ENCODE measurements around the gene MMP8.

Gene MMP8

DNA sequence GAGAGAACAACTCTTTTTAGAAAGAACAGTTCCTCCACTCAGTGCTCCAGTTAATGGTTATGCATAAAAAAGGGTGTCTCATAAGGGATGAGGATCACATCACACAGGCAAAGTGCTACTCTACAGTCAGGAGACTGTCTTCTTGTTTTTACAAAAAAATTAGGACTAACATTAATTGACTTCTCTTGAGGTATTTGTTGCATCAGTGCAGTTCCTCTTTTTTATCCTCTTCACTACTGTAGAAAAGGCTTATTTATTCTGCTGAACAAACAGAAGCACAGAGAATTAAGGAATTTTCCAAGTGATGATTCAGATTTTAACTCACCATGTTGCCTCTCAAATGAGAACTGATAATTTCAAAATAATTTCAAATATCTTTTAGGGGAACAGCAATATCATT, 1.9 kb downstream of the MMP8 start:
- DNase-seq (ENCODE audit: low read depth): no peak

DNA sequence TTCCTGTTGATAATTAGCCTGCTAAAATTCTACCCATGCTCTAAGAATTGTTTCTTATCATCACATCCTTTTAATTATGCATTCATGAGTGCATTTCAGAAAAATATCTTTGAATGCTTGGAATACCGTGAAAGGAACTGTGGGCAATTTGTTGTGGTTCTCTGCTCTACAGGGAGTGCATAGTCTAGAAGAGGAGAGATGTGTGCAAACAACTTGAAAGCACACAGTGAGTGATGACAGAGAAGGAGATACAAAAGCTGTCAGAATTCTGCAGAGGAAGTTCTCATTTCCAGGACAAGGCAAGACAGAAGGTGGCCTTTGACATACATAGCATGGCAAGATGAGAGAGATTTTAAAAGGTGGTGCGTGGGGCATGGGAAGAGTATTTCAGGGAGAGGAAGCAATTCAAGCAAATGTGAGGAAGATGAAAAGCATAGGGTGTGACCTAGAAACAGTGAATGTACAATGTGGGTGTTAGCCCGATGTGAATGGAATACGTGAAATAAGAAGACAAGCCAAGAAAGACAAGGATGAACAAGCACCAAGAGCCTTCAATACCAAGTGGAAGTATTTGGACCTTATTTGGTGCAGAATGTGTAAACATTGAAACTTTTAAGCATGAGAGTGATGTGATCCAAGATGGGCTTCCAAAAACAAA, 5.0 kb downstream of the MMP8 start:
- DNase-seq (ENCODE audit: low read depth): no peak

DNA sequence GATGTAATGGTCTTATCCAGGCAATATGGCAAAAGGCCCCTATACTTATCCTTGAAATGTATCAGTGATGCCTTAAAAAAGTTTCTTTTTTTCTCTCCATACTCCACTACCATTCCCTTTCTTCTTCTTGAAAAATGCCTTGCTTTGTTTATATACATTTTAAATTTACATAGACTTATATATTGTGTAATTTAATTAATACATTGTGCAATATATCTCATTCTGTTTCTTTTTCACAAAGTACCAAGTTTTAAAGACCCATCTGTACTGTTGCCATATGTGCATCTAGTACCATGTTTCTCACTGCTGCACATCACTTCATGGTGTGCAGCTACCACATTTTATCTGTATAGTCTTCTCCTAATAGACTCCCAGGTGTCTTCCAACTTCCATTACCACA, 7.5 kb downstream of the MMP8 start:
- no peak for DNase-seq (ENCODE audit: low read depth)

DNA sequence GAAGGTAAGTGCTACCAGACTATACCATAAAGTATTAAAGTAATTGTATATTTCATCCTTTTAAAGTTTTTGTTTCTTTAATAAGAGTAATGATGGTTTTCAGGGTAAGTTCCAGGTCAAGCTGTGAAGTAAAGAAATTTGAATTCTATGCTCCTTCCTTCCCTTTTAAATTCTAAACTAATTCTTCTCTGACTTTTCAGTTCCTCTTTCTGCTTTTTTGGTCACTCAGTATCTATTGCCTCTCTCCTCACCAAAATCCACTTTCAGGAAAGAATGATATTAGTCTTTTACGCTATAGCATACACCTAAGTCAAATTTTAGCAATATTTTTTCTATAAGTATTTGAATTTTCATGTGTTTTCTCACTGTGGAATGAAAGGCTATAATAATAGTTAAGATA, 8.2 kb downstream of the MMP8 start:
- no peak for DNase-seq (ENCODE audit: low read depth)

DNA sequence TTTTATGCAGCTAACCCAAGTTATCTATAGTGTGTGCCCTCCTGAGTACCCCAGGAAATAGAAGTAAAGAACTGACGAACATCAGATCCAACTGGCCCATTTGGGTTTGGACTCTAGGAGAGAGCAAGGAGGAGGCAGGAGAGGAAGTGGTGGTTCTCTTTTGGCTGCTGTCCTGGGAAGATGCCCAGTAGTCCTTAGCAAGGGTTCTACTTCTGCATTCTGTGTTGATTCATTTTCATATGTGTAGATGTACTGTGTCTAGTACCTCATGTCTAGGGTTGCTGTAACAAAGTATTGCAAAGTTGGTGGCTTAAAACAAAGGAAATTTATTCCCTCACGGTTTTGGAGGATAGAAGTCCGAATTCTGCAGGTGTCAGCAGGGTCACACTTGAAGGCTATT, 12.6 kb downstream of the MMP8 start:
- DNase-seq (ENCODE audit: low read depth): no peak

DNA sequence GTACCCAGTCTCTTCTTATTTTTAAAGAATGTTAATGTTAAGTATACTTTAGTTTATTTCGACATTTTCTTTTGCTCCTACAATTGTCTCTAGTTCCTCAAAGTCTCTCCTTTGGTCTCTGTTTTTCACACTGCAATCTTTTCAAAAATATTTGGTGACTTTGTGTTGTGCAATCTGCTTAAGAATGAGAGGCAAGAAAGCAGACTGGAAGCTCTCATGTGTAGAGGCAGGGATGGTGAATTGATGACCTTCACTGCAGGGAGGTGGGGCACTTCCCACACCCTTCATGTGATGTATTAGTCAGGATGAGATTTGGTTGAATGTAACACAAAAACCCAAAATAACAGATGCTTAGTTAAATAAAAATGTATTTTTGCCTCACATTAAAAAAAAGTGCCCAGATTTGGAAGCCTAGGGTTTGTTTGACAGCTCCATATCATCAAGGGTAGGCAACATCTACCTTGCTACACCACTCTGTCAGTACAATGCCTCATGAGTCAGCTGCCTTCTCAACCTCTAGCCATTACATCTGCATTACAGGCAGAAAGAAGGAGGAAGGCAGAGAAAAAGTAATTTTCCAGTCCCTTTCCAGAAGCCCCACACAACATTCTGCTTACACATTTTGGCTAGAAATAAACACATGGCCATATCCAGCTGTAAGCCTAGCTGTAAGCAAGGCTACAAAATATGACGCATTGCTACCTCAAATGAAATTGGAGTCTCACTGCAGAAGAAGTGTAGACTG, 15.4 kb downstream of the MMP8 start:
- DNase-seq (ENCODE audit: low read depth): peak; percentile 7

DNA sequence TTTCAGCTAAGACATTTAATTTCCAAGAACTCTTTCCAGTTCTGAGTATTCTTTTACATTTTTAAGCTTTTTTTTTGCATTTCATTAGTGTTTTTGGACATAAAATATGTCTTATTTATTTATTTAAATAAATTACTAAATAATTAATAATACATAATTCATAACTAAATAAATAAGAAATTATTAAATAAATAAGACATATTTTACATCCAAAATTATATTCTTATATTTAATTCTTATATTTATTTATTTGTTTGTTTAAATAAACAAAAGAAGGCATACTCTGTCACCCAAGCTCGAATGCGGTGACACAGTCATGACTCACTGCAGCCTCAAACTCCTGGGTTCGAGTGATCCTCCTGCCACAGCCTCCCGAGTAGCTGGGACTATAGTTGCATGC, 16.1 kb downstream of the MMP8 start:
- no peak for DNase-seq (ENCODE audit: low read depth)

DNA sequence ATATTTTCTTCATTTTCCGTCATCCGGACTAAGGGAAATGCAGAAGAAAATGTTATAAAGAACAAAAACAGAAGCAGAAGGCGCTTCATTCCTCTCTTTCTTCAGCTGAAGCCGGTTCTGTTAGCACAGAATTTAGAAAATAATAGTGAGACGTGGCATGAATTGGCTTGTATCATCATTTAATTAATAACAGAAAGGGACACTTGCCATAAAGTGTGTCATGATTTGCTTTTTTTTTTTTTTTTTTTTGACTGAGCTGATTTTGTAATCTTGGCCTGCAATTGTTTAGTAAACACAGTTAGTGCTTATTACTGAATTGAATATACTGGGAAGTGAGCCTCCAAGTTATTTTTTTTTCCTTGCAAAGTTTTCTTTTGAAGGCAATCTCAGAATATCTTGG, 19.1 kb downstream of the MMP8 start, which contains the start of gene MMP27:
Gene MMP27 (minus strand): TSS at position 144 of the 400 bp plus-strand sequence. CDS start 55 bp downstream, at position 89.
- DNase-seq (ENCODE audit: low read depth): no peak

DNA sequence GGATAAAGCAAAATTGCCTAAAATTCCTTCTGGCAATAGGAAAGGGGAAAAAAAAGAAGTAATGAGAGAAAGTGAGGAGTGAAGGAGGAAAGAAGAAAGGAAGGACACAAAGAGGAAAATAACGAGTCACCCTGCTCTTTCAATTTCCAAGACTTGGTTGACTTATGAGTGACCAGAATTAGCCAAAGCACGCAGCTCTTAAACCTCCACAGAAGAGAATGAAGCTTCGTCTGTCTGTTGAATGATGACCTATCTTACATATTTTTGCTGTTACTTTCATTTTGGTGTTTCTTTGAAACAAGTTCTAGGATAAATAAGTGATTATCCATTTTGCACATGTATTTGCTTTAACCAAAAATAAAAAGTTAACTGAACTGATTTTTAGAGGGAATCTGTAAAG, 19.9 kb downstream of the MMP8 start:
- DNase-seq (ENCODE audit: low read depth): no peak

DNA sequence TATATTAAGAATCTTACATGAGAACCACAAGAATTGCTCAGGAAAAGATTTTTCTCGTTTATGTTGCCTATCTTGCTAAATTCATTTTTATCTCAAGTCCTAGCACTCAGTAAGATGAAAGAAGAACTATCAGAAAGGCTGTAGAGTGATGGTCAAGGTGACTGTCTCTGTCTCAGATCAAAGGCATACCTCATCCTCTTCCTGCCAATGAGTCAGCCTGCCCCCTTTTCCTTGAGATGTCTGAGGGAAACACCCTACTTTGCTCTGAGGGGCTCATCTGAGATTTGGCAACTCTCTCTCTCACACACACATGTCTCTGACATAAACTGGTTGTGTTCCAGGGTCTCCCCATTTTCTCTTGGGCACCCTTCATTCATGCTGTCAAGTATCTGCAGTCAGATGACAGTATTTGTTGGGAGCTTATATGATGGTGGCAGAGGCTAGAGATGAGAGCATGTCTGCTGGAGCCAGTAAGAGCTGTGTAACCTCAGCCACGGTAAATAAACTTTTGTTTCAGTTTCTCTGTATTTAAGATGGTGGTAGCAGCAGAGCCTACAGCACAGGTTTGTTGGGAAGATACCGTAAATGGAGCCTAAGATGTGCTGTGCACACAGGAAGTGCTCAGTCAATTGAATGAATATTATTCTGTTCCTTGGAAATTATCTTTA, 20.8 kb downstream of the MMP8 start:
- DNase-seq (ENCODE audit: low read depth): no peak

DNA sequence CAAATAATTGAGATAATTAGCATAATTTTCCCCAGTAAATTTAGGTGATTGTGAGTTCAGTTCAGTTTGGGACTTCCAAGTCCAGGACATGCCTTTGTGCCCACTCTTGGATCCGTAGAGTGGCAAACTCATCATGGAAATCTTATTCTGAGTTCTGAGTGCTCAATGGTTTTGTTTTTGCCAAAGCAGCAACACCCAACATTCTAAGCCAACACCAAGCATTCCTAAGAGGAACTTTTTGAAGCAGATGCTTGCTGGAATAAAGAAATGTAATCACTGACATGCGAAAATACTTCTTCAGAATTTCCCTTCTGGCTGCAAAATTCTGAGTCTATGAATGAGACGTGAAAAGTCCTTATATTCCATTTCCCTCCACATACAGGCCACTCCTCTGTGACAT, 29.6 kb downstream of the MMP8 start:
- DNase-seq (ENCODE audit: low read depth): no peak

DNA sequence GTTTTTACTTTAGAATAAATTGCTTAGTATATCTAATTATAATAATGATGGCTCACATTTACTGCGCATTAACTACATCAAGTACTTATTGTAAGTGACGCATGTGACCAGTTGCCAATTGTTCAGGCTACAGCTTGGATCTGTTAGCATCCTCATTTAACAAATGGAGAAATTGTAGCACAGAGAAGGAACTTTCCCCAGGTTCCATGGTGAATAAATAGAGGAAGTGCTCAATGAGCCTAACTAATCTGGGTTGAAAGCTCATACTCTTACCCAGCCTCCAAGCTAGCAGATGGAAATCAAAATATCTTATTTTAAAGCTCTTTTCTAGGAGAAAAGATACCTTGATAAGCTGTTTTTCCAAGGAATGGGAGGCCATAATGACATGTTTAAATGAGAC, 39.0 kb downstream of the MMP8 start:
- DNase-seq (ENCODE audit: low read depth): no peak

DNA sequence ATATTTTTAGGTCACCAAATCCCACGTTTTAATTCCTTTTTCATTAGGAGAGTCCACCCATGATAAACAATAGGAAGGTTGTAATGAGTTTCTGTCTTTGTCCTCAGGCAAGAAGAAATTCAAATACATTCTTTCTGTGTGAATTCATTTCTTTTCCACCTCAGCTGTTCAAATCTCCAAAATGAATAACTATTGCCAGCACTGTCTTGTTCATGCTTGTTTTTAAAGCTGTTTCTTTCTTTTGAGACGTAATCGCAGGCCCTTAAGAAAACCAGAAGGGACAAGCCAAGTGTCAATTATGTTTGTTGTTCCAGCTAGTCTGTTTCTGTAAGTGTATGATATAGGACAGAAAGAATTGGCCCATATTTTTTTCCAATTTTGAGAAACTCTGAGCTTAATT, 39.4 kb downstream of the MMP8 start:
- DNase-seq (ENCODE audit: low read depth): no peak

DNA sequence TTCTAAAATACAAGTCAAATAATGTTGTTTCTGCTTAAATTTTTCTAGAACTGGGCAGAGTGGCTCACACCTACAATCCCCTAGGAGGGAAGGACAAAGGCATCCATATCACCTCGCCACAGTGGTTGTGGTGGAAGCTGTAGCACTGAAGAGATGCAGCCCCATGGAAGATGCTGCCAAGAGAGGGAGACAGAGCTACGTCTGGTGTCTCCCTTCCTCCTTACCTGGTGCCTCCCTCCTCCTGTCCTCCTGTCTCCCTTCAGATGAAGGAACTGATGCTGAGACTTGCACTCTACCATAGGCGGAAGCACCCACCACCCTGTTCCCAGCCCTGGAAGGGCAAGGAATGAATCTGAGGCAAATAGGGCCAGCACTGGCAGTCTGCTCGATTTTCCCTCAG, 41.5 kb downstream of the MMP8 start:
- no peak for DNase-seq (ENCODE audit: low read depth)

DNA sequence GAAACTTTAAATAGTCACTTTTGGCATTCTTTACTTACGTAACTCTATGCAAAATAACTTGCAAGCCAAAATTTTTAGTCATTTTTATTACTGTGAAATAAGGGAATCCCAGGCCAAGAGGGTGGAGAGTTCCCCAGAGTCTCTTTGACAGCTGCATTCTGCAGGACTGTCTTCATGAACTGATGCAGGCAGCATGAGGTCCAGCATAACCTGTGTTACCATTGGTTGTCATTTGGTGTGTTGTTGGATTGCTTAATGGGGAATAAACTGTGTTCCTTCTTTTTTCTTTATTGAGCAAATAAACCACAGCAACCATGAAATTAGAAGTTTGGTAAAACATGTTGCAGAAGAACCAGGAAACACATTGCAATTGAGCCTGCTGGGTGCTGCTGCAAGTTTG, 43.8 kb downstream of the MMP8 start:
- DNase-seq (ENCODE audit: low read depth): peak; percentile 55

DNA sequence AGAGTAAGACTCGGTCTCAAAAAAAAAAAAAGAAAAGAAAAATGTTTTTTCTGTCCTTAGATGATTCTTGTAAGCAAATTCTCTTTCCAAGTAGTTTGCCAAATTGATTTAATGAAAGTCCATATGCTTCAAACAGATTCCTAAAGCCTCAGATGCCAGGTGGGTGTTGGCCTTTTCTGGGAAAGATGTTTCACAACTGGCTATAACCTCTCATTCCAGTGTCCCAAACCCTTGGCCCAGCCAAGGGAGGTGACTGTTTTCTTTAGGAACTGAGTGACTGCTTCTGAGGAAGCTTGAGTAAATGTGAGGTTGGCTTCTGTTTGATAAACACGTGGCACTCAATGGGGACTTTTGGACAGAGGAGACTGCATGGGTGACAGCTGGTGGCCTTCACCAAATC, 46.7 kb downstream of the MMP8 start:
- no peak for DNase-seq (ENCODE audit: low read depth)

DNA sequence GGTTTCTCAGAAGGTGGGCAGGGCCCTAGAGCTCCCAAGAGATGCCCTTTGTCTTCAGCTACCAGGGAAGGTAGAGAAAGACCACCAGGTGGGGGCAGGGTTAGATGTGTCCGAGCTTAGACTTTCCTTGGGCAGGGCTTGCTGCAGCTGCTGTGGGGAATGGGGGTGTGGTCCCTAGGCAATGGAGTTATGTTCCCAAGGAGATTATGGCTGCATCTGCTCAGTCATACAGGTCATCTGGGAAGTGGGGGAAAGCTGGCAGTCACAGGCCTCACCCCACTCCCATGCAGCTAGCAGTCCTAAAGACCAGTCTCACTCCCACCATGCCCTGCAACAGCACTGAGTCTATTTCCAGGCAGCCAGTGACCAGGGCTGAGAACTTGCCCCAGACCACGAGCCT, 48.7 kb downstream of the MMP8 start:
- no peak for DNase-seq (ENCODE audit: low read depth)

DNA sequence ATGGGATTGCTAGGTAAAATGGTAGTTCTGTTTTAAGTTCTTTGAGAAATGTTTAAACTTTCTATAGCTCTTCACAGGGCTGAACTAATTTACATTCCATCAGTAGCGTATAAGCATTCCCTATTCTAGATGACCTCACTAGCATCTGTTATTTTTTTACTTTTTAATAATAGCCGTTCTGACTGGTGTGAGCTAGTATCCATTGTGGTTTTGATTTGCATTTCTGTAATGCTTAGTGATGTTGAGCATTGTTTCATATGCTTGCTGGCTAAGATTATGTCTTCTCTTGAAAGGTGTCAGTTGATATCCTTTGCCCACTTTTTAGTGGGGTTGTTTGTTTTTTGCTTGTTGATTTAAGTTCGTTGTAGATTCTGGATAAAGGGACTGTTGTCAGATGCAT, 55.1 kb downstream of the MMP8 start:
- peak; percentile 36 for DNase-seq (ENCODE audit: low read depth)

DNA sequence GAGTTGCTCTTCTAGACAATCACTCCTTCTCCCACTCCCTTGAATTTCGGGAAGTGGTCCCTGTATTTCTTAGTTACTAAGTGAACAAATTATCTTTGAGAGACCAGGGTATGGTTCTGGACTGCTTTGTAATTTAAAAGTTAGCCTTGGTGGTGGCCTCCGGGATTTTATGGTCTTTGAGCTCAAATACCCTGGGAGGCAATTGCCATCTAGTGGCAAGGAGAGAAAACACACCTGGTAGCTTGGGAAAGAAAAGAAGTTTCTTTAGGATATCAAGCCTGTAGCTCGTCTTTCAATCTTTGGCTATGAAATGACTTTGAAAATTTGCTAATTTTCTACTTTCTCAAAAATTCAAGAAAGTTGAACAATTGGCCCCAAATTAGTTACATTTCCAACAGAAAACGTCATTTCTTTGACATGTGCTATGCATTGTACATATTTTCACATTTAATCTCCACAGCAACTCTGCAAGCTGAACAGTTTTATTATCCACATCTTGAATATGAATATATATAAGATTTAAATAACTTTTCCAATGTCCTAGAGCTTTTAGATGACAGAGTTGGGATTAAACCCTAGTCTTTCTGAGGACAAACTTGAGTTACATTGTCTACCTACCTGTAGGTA, 58.3 kb downstream of the MMP8 start:
- peak; percentile 63 for DNase-seq (ENCODE audit: low read depth)

DNA sequence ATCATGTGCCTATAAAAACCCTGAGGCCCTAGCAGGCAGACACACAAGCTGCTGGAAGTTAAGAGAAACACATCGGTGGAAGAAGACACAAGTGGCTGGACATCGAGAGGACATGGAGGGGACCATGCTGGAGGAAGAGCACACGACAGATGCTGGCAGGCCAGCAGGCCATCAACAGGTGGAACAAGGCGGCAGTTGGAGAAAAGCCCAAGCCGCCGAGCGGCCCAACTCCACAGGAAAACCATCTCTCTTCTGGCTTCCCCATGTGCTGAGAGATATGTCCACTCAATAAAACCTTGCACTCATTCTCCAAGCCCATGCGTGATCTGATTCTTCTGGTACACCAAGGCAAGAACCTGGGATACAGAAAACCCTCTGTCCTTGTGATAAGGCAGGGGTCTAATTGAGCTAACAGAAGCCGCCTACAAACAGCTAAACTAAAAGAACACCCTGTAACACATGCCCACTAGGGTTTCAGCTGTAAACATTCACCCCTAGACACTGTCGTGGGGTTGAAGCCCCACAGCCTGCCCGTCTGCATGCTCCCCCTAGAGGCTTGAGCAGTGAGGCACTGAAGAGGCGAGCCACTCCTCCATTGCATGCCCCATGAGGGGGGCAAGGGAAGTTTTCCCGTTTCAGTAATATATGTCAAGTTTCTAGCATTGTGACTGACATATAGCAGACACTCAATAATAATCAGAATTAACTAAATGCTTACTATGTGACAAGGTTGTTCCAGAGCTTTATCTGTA, 60.6 kb downstream of the MMP8 start:
- DNase-seq (ENCODE audit: low read depth): peak; percentile 13

DNA sequence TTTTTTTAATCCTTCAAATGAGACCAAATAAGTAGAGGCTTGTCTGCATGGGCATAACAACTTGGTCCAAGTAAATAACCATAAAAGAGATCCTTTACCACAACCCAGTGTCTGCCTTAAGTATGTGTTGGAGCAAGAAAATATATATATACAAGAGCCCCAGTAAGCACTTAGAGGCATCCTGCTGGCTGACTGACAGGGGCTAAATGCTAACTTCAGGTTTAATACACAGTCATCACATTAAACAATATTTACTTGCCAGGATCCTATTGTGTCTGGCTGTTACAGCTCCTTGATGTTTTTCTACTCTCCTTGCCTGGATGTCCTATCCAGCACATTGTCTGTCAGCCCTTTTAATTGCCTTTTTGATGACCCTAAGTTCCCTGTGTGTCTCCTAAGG, 62.1 kb downstream of the MMP8 start:
- no peak for DNase-seq (ENCODE audit: low read depth)

Data from EH (cell line).